ENCODE measurements around the gene MAFF. TPM values are rescaled to one million over a fixed set of nuclear protein-coding genes. Genes with fewer than 3 reads are reported as not detected.

Gene MAFF
- total RNA-seq, 1 experiment from 2014 or later = 5.8 TPM

DNA sequence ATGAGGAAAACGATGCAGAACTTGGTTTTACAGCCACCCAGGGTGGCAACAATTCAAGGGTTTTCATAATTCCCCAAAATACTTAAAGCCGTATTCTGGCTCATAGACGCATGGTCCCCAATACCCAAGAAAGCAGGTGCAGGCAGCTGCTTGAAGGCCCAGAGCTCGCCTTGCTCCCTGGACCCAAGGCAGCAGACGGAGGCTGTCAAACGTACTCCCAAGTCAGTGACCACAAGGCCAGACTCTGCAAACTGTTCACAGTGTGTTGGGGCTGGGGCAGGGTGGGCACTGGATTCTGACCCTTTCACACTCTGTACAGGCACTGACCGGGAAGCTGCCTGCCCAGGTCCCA is 49.5 kb downstream of the MAFF start:
- H3K9me3 ChIP-seq (ENCODE audit: control insufficient read depth, low read depth, low read length) = no peaks in the 10 kb centered on the region
- no peaks in the 10 kb centered on the region for H3K27me3 Mint-ChIP-seq (ENCODE audit: low read depth)
- H2BK12ac ChIP-seq (ENCODE audit: insufficient read length, low read depth, low read length) = no peak overlapping the region
- H3K27ac Mint-ChIP-seq = no peak overlapping the region
- no peak overlapping the region for H2BK20ac ChIP-seq (ENCODE audit: low read depth, low read length, poor library complexity, severe bottlenecking)
- H3K27me3 ChIP-seq (ENCODE audit: insufficient read depth, low read length) = no peaks in the 10 kb centered on the region
- no peak overlapping the region for H4K8ac ChIP-seq (replicated peaks; ENCODE audit: insufficient read length, low read depth, low read length)
- peaks cover 3% of the 10 kb centered on the region; the same call in 1 of the 2 replicates for H3K79me2 ChIP-seq (ENCODE audit: insufficient read depth, low read length)
- H3K23me2 ChIP-seq (ENCODE audit: insufficient read length, low read depth, low read length, poor library complexity, severe bottlenecking) = no peaks in the 10 kb centered on the region
- H3K4me1 ChIP-seq (ENCODE audit: insufficient read depth, low read length) = no peaks in the 10 kb centered on the region
- no peaks in the 10 kb centered on the region for H3K79me1 ChIP-seq (ENCODE audit: insufficient read depth, low read depth, low read length, poor library complexity, severe bottlenecking)
- H4K91ac ChIP-seq (ENCODE audit: insufficient read length, low read depth, low read length) = no peak overlapping the region
- H3K9ac ChIP-seq (ENCODE audit: extremely low read depth, insufficient read length, low read length) = no peak overlapping the region
- H3K4me2 ChIP-seq (ENCODE audit: insufficient read depth, insufficient read length, low read length) = no peak overlapping the region
- TF ChIP-seq, protein P1, sequence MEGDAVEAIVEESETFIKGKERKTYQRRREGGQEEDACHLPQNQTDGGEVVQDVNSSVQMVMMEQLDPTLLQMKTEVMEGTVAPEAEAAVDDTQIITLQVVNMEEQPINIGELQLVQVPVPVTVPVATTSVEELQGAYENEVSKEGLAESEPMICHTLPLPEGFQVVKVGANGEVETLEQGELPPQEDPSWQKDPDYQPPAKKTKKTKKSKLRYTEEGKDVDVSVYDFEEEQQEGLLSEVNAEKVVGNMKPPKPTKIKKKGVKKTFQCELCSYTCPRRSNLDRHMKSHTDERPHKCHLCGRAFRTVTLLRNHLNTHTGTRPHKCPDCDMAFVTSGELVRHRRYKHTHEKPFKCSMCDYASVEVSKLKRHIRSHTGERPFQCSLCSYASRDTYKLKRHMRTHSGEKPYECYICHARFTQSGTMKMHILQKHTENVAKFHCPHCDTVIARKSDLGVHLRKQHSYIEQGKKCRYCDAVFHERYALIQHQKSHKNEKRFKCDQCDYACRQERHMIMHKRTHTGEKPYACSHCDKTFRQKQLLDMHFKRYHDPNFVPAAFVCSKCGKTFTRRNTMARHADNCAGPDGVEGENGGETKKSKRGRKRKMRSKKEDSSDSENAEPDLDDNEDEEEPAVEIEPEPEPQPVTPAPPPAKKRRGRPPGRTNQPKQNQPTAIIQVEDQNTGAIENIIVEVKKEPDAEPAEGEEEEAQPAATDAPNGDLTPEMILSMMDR (conservative IDR thresholded peaks at IDR 0.05) = no peak
- H3K18ac ChIP-seq (ENCODE audit: insufficient read length, low read depth, low read length) = no peak overlapping the region
- 0 out of 5 replicates have a peak, but pooled peaks cover 0 to 2% of the 10 kb centered on the region in 2 experiments for H3K9me3 Mint-ChIP-seq
- no peak overlapping the region for H3T11ph ChIP-seq (ENCODE audit: low read length)
- no peak overlapping the region for H2AK5ac ChIP-seq (ENCODE audit: insufficient read length, low read length)
- no peak overlapping the region for H2BK5ac ChIP-seq (ENCODE audit: insufficient read length, low read length)
- no peak overlapping the region for H3K27ac ChIP-seq (ENCODE audit: insufficient read length, low read depth, low read length)
- no peak overlapping the region for H3K4me3 Mint-ChIP-seq
- WGBS (ENCODE audit: extremely low coverage, insufficient read length, low lambda C conversion rate) = no CpG with 5 or more reads among the region's 7 CpGs
- no peak overlapping the region for H3K4ac ChIP-seq (ENCODE audit: low read depth, low read length)
- H3K36me3 Mint-ChIP-seq (ENCODE audit: insufficient read depth in 1 of 3, low read depth in 3 of 3) = peaks cover 14 to 39% (median 20%) of the 10 kb centered on the region in 3 experiments
- H3K14ac ChIP-seq (ENCODE audit: insufficient read depth, low read length) = no peak overlapping the region
- no peak overlapping the region for H3K23ac ChIP-seq (ENCODE audit: insufficient read length, low read depth, low read length)
- no peaks in the 10 kb centered on the region for H4K20me1 ChIP-seq (ENCODE audit: control insufficient read depth, insufficient read depth, insufficient read length)
- no peak overlapping the region for H3K56ac ChIP-seq (ENCODE audit: insufficient read length, low read depth, low read length)
- no peak for DNase-seq
- H2AFZ ChIP-seq (ENCODE audit: low read length) = no peak overlapping the region
- H3K4me1 Mint-ChIP-seq = peaks cover 0 to 4% of the 10 kb centered on the region in 2 experiments; a peak in 1 of 4 replicates
- H4K5ac ChIP-seq (ENCODE audit: insufficient read length, low read depth, low read length) = no peak overlapping the region
- H2BK15ac ChIP-seq (ENCODE audit: low read depth, low read length) = no peak overlapping the region
- H2BK120ac ChIP-seq (ENCODE audit: low read depth, low read length, poor library complexity, severe bottlenecking) = no peak overlapping the region
